ENCODE measurements around the gene ASH1L.
"Not testable (repeated sequence)": the region's sequence is repeated elsewhere in the genome, so short reads cannot be mapped to it uniquely, and the experiment has no call there.

The ASH1L gene

DNA sequence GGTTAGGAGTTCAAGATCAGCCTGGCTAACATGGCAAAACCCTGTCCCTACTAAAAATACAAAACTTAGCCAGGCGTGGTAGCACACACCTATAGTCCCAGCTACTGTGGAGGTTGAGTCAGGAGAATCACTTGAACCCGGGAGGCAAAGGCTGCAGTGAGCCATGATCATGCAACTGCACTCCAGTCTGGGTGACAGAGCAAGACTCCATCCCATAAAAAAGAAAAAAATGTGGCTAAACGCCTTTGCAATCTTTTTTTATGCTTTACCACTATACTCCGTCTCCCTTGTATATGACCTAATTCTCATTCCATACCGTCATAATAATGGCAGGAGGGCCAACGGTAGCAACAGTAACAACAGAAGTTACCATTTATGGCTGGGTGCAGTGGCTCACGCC, 109.5 kb downstream of the ASH1L start:
- Histone ChIP-seq H3K27ac (ENCODE audit: low read depth, low read length) (no peak overlapping the region), H3K4me3 (ENCODE audit: low read length) (no peak overlapping the region), H3K9ac (ENCODE audit: low read length) (no peak overlapping the region), H3K36me3 (ENCODE audit: control insufficient read depth, insufficient read depth, low read length) (no peaks in the 10 kb centered on the region), H3K27me3 (ENCODE audit: control insufficient read depth, insufficient read depth, low read length) (no peaks in the 10 kb centered on the region), H3K4me1 (ENCODE audit: control insufficient read depth, insufficient read depth, low read length) (peaks cover 7% of the 10 kb centered on the region)

DNA sequence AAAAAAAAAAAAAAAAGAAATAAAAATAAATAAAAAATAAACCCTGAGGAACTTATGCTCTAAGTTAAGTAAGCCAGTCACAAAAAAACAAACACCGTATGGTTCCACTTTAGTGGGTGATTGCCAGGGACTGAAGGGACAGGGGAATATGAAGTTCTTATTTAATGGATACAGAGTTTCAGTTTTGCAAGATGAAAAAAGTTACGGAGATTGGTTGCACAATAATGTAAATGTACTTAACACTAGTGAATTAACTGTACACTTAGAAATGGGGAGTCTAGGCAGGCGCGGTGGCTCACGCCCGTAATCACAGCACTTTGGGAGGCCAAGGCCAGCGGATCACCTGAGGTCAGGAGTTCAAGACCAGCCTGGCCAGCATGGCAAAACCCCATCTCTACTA, 111.4 kb downstream of the ASH1L start:
- peaks cover 6% of the 10 kb centered on the region for H3K4me1 ChIP-seq (ENCODE audit: control insufficient read depth, insufficient read depth, low read length)
- no peak overlapping the region for H3K9ac ChIP-seq (ENCODE audit: low read length)
- H3K4me3 ChIP-seq (ENCODE audit: low read length): no peak overlapping the region
- H3K36me3 ChIP-seq (ENCODE audit: control insufficient read depth, insufficient read depth, low read length): no peaks in the 10 kb centered on the region
- no peaks in the 10 kb centered on the region for H3K27me3 ChIP-seq (ENCODE audit: control insufficient read depth, insufficient read depth, low read length)
- no peak overlapping the region for H3K27ac ChIP-seq (ENCODE audit: low read depth, low read length)

DNA sequence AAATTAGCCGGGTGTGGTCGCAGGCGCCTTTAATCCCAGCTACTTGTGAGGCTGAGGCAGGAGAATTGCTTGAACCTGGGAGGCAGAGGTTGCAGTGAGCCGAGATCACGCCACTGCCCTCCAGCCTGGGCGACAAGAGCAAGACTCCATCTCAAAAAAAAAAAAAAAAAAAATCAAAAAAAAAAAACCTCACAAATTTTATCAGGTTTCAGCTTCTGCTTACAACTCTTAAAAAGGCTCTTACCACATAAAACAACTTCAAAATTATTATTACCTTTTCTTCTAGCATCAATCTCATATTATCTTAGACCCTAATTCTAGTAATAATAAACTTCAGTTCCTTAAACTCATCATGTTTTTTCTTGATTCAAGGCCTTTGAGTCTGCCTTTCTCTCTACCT, 120.2 kb downstream of the ASH1L start:
- not testable (repeated sequence) for H3K36me3 ChIP-seq (ENCODE audit: control insufficient read depth, insufficient read depth, low read length); H3K4me3 ChIP-seq (ENCODE audit: low read length); H3K27ac ChIP-seq (ENCODE audit: low read depth, low read length); H3K9ac ChIP-seq (ENCODE audit: low read length); H3K27me3 ChIP-seq (ENCODE audit: control insufficient read depth, insufficient read depth, low read length); H3K4me1 ChIP-seq (ENCODE audit: control insufficient read depth, insufficient read depth, low read length)

DNA sequence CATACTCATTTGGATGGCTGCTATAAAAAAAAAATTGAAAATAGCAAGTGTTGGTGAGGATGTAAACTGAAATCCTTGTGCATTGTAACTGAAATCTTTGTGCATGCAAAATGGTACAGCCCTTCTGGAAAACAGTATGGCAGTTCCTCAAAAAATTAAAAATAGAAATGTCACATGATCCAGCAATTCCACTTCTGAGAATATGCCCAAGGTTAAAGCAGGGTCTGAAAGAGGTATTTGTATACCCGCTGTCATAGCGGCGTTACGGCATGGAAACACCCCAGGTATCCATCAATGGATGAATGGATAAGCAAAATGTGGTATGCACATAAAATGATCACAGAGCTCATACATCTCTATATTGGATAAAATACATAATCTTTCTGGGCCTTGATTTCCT, 125.2 kb downstream of the ASH1L start:
- Histone ChIP-seq H3K4me1 (ENCODE audit: control insufficient read depth, insufficient read depth, low read length) (no peaks in the 10 kb centered on the region), H3K9ac (ENCODE audit: low read length) (no peak overlapping the region), H3K36me3 (ENCODE audit: control insufficient read depth, insufficient read depth, low read length) (peaks cover 13% of the 10 kb centered on the region), H3K27ac (ENCODE audit: low read depth, low read length) (no peak overlapping the region), H3K4me3 (ENCODE audit: low read length) (no peak overlapping the region), H3K27me3 (ENCODE audit: control insufficient read depth, insufficient read depth, low read length) (no peaks in the 10 kb centered on the region)

DNA sequence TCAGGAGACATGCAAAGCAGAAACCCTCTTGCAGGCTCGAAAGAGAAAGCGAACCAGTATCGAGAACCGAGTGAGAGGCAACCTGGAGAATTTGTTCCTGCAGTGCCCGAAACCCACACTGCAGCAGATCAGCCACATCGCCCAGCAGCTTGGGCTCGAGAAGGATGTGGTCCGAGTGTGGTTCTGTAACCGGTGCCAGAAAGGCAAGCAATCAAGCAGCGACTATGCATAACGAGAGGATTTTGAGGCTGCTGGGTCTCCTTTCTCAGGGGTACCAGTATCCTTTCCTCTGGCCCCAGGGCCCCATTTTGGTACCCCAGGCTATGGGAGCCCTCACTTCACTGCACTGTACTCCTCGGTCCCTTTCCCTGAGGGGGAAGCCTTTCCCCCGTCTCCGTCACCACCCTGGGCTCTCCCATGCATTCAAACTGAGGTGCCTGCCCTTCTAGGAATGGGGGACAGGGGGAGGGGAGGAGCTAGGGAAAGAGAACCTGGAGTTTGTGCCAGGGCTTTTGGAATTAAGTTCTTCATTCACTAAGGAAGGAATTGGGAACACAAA, 128.7 kb downstream of the ASH1L start:
- H3K4me3 ChIP-seq (ENCODE audit: low read length); H3K27me3 ChIP-seq (ENCODE audit: control insufficient read depth, insufficient read depth, low read length); H3K27ac ChIP-seq (ENCODE audit: low read depth, low read length); H3K4me1 ChIP-seq (ENCODE audit: control insufficient read depth, insufficient read depth, low read length); H3K9ac ChIP-seq (ENCODE audit: low read length): not testable (repeated sequence)
- peaks cover 13% of the 10 kb centered on the region for H3K36me3 ChIP-seq (ENCODE audit: control insufficient read depth, insufficient read depth, low read length)

DNA sequence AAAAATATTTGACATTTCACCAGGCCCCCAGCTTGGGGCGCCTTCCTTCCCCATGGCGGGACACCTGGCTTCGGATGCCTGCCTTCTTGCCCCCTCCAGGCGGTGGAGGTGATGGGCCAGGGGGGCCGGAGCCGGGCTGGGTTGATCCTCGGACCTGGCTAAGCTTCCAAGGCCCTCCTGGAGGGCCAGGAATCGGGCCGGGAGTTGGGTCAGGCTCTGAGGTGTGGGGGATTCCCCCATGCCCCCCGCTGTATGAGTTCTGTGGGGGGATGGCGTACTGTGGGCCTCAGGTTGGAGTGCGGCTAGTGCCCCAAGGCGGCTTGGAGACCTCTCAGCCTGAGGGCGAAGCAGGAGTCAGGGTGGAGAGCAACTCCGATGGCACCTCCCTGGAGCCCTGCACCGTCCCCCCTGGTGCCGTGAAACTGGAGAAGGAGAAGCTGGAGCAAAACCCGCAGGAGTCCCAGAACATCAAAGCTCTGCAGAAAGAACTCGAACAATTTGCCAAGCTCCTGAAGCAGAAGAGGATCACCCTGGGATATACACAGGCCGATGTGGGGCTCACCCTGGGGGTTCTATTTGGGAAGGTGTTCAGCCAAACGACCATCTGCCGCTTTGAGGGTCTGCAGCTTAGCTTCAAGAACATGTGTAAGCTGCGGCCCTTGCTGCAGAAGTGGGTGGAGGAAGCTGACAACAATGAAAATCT, 129.3 kb downstream of the ASH1L start:
- not testable (repeated sequence) for H3K27me3 ChIP-seq (ENCODE audit: control insufficient read depth, insufficient read depth, low read length); H3K4me3 ChIP-seq (ENCODE audit: low read length); H3K4me1 ChIP-seq (ENCODE audit: control insufficient read depth, insufficient read depth, low read length); H3K27ac ChIP-seq (ENCODE audit: low read depth, low read length); H3K36me3 ChIP-seq (ENCODE audit: control insufficient read depth, insufficient read depth, low read length); H3K9ac ChIP-seq (ENCODE audit: low read length)

DNA sequence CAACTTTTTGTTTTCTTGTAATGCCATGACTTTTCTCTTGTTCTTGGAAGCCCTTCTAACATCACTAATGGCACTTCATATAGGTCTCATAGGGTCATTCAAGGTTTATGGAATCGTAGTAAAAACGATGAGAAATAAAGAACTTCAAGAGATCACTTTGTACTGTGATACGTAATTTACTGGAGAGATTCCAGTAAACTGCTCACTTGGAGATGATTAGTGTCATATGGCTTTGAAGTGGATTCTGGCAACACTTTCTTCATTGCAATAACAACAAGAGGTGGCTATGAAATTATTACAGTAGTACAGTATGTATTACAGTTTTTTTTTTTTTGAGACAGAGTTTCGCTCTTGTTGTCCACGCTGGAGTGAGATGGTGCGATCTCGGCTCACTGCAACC, 138.5 kb downstream of the ASH1L start:
- no peaks in the 10 kb centered on the region for H3K27me3 ChIP-seq (ENCODE audit: control insufficient read depth, insufficient read depth, low read length)
- no peaks in the 10 kb centered on the region for H3K4me1 ChIP-seq (ENCODE audit: control insufficient read depth, insufficient read depth, low read length)
- no peak overlapping the region for H3K9ac ChIP-seq (ENCODE audit: low read length)
- no peaks in the 10 kb centered on the region for H3K36me3 ChIP-seq (ENCODE audit: control insufficient read depth, insufficient read depth, low read length)
- no peak overlapping the region for H3K27ac ChIP-seq (ENCODE audit: low read depth, low read length)
- H3K4me3 ChIP-seq (ENCODE audit: low read length): no peak overlapping the region

DNA sequence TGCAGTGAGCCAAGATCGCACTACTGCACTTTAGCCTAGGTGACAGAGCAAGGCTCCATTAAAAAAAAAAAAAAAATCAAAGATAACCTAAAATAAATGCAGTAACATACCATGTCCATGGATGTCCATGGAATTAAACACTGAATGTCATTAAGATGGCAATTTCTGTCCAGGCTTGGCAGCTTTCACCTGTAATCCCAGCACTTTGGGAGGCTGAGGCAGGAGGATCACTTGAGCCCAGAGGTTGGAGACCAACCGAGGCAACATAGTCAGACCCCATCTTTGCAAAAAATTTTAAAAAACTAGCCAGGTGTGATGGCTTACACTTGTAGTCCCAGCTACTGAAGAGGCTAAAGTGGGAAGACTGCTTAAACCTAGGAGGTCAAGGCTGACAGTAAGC, 141.8 kb downstream of the ASH1L start:
- H3K36me3 ChIP-seq (ENCODE audit: control insufficient read depth, insufficient read depth, low read length): no peaks in the 10 kb centered on the region

DNA sequence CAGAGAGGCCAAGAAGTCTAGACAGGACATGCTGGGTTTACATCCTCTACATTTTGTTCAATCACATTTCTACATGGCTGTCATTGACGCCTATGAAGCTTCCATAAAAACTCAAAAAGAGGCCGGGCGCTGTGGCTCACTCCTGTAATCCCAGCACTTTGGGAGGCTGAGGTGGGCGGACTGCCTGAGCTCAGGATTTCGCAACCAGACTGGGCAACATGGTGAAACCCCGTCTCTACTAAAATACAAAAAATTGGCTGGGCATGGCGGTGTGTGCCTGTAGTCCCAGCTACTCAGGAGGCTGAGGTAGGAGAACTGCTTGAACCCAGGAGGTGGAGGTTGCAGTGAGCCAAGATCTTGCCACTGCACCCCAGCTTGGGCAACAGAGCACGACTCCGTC, 150.8 kb downstream of the ASH1L start:
- not testable (repeated sequence) for H3K9ac ChIP-seq (ENCODE audit: low read length); H3K4me3 ChIP-seq (ENCODE audit: low read length); H3K27ac ChIP-seq (ENCODE audit: low read depth, low read length); H3K4me1 ChIP-seq (ENCODE audit: control insufficient read depth, insufficient read depth, low read length); H3K36me3 ChIP-seq (ENCODE audit: control insufficient read depth, insufficient read depth, low read length); H3K27me3 ChIP-seq (ENCODE audit: control insufficient read depth, insufficient read depth, low read length)

More for the DNA sequence above, 141.8 kb downstream of the ASH1L start:
- no peak overlapping the region for H3K9ac ChIP-seq (ENCODE audit: low read length)
- no peaks in the 10 kb centered on the region for H3K27me3 ChIP-seq (ENCODE audit: control insufficient read depth, insufficient read depth, low read length)
- no peaks in the 10 kb centered on the region for H3K4me1 ChIP-seq (ENCODE audit: control insufficient read depth, insufficient read depth, low read length)
- no peak overlapping the region for H3K4me3 ChIP-seq (ENCODE audit: low read length)
- H3K27ac ChIP-seq (ENCODE audit: low read depth, low read length): no peak overlapping the region

DNA sequence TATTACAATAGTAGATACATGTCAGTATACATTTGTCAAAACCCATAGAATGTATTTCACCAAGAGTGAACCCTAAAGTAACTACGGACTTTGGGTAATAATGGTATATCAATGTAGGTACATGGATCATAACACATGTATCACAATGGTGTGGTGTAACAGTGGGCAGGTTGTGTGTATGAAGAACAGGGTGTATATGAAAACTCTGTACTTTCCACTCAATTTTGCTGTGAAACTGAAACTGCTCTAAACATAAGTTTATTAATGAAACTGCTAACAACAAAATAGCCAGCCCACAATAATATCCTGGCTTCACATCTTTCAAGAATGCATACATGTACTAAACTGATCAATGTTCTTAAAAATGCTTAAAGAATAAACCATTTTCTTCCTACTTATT, 151.7 kb downstream of the ASH1L start:
- no peaks in the 10 kb centered on the region for H3K4me1 ChIP-seq (ENCODE audit: control insufficient read depth, insufficient read depth, low read length)
- H3K27me3 ChIP-seq (ENCODE audit: control insufficient read depth, insufficient read depth, low read length): no peaks in the 10 kb centered on the region
- no peak overlapping the region for H3K9ac ChIP-seq (ENCODE audit: low read length)
- H3K4me3 ChIP-seq (ENCODE audit: low read length): no peak overlapping the region
- no peak overlapping the region for H3K27ac ChIP-seq (ENCODE audit: low read depth, low read length)
- peaks cover 2% of the 10 kb centered on the region for H3K36me3 ChIP-seq (ENCODE audit: control insufficient read depth, insufficient read depth, low read length)

DNA sequence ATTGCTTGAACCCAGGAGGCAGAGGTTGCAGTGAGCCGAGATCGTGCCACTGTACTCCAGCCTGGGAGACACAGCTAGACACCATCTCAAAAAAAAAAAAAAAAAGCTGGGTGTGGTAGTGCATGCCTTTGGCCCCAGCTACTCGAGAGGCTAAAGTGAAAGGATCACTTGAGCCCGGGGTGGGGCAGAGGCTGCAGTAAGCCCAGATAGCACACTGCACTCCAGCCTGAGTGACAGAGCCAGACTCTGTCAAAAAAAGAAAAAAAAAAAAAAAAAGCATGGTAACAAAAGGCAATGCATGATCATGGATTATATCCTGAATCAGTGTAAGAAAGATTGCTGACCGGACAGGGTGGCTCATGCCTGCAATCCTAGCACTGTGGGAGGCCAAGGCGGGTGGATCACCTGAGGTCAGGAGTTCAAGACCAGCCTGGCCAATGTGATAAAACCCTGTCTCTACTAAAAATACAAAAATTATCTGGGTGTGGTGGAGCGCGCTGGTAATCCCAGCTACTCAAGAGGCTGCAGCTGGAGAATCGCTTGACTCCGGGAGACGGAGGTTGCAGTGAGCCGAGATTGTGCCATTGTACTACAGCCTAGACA, 165.6 kb downstream of the ASH1L start:
- Histone ChIP-seq H3K9ac (ENCODE audit: low read length) (no peak overlapping the region), H3K36me3 (ENCODE audit: control insufficient read depth, insufficient read depth, low read length) (no peaks in the 10 kb centered on the region), H3K4me1 (ENCODE audit: control insufficient read depth, insufficient read depth, low read length) (no peaks in the 10 kb centered on the region), H3K27ac (ENCODE audit: low read depth, low read length) (no peak overlapping the region), H3K4me3 (ENCODE audit: low read length) (no peak overlapping the region), H3K27me3 (ENCODE audit: control insufficient read depth, insufficient read depth, low read length) (no peaks in the 10 kb centered on the region)

DNA sequence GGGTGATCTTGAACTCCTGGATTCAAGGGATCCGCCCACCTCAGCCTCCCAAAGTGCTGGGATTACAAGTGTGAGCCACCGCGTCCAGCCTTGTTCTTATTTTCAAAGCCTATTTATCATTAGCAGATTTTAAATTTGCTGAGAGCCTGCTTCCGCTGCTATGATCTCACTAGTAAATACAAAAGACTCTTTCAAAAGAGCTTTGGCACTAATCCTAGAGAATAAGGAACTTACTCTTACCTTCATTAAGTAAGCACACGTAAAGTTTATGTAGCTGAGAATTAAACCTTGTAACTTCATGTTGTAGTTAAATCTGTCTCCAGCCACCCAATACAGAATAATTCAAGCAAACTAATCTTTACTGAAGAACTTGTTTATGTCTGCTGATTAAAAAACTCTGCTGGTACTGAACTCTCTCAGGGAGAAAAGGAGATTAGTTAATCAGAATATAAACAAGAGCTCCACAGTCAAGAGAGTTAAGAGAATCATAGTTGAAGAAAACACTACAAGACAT, 169.6 kb downstream of the ASH1L start:
- no peak overlapping the region for H3K27ac ChIP-seq (ENCODE audit: low read depth, low read length)
- H3K27me3 ChIP-seq (ENCODE audit: control insufficient read depth, insufficient read depth, low read length): no peaks in the 10 kb centered on the region
- no peak overlapping the region for H3K4me3 ChIP-seq (ENCODE audit: low read length)
- no peak overlapping the region for H3K9ac ChIP-seq (ENCODE audit: low read length)
- no peaks in the 10 kb centered on the region for H3K36me3 ChIP-seq (ENCODE audit: control insufficient read depth, insufficient read depth, low read length)
- H3K4me1 ChIP-seq (ENCODE audit: control insufficient read depth, insufficient read depth, low read length): no peaks in the 10 kb centered on the region

DNA sequence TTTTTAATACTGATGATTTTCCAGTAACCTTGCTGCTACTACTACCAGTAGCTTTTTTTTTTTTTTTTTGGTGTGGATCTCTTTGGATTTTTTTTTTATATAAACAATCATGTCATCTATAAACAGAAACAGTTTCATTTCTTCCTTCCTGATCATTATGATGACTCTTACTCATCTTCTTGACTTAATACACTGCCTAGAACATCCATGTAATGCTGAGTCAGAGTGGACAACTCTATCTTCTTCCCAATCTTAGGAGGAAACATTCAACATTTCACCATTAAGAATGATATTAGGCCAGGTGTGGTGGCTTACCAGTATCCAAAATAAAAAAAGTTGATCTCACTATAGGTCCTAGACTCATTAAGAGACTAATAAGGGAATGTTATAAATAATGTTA, 172.8 kb downstream of the ASH1L start:
- Histone ChIP-seq H3K9ac (ENCODE audit: low read length) (no peak overlapping the region), H3K27me3 (ENCODE audit: control insufficient read depth, insufficient read depth, low read length) (no peaks in the 10 kb centered on the region), H3K4me3 (ENCODE audit: low read length) (no peak overlapping the region), H3K27ac (ENCODE audit: low read depth, low read length) (no peak overlapping the region), H3K36me3 (ENCODE audit: control insufficient read depth, insufficient read depth, low read length) (peaks cover 2% of the 10 kb centered on the region), H3K4me1 (ENCODE audit: control insufficient read depth, insufficient read depth, low read length) (no peaks in the 10 kb centered on the region)
